Activated naive CD4-positive, alpha-beta T cell (primary cell): ENCODE results near the gene SERPINB6.
"Not testable (repeated sequence)": the region's sequence is repeated elsewhere in the genome, so short reads cannot be mapped to it uniquely, and the experiment has no call there.

Experiments used
- DNase-seq, 4 experiments: peaks; one replicate each; lab custom pipeline; 2025; lab: John Stamatoyannopoulos, UW

The SERPINB6 gene

GRCh38 chr6:2938632-2939083 lies 32.7 kb downstream of the SERPINB6 start:
- DNase-seq = no peak

DNA sequence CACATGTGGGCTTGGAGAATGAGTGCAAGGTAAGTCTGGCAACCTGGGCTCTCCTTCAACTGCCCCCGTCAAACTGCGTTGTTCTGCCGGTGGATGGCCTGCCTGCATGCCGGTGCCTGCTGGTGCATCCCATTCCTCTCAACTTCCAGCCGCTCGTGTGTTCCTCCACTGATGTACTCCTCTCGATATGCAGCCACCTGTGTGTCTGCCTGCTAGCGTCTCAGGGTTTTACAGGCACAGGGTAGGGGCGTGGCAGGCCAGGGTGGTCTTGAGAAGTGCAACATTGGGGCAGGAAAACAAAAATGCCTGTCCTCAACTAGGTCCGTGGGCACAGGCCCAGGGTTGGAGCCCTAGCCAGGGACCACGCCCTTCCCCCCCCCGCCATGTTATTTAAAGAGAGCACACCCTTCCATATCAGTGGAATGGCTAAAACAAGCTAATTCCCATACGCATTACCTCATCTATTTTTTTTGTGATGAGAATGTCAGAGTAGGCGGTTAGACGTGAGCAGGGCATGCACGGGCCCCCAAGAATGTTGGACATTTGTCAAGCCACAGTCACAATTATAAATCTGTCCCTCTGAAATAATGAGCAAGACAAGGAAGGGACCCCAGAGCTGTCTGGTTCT lies 33.2 kb downstream of the SERPINB6 start:
- no peak for DNase-seq

DNA sequence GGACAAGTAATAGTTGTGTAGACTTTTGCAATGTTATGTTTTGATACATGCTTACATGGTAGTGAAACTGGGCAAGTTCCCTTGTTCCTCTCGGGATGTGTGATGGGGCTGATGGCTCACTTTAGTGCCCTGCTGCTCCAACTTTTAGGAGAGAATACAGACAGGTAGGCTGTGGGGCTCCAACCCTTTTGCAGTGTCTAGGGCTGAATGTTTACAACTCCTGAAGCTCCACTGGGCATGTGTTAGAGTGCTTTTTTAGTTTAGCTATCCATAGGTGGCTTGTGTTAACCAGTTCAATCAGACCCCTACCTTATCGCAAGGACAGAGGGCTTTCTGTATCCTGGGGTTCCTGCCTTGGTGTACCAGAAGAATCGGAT lies 33.8 kb downstream of the SERPINB6 start:
- DNase-seq = no peak

- no peak for DNase-seq
These were observed 35.6 kb downstream of the SERPINB6 start for GRCh38 chr6:2935566-2936291.

DNA sequence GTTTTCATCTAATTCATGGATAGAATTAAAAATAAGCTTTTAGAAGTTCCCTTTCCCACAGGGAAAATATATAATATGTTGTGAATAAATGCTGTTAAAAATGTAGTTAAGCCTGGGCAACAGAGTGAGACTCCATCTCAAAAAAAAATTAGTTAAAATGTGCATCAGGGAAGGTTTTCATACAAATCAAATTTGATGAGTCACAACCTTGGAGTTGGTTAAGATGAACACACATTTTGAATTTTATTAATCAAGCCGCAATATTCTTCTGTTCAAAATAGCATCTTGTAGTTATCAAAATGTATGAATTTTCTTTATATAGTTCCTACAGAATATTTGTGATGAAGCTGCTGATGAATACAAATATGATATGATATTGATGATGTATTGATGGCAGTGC lies 37.3 kb downstream of the SERPINB6 start:
- no peak for DNase-seq

DNA sequence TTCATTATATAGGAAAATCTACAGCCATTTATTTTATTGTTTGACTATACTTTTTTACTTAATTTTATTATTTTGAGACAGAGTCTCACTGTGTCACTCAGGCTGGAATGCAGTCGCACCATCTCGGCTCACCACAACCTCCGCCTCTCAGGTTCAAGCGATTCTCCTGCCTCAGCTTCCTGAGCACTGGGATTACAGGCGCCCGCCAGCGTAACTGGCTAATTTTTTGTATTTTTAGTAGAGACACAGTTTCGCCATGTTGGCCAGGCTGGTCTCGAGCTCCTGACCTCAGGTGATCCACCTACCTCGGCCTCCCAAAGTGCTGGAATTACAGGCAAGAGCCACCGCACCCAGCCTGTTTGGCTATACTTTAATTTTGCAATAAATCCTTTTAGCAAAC lies 38.5 kb downstream of the SERPINB6 start:
- DNase-seq = not testable (repeated sequence)

- DNase-seq = peak; percentile 26 to 74 (median 68)
These were observed 39.2 kb downstream of the SERPINB6 start for GRCh38 chr6:2931970-2932748.

DNA sequence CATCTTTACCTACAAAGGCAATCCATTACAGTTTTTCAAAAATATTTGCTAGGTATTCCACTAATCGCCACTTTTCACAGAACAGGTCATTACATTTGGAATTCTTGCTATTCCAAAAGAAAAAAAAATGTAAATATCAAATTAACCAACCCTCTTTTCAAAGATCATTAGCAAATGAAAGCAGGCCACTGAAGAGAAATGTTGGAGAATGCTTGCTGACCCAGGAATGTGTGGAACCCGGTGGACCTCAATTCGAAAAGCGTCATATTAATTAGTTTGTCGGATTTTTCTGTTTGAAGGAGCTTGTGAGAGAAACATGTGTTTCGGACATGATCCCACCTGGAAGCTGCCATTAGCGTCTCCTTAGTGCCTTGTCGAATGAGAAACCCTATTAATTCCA lies 40.3 kb downstream of the SERPINB6 start:
- no peak for DNase-seq

DNA sequence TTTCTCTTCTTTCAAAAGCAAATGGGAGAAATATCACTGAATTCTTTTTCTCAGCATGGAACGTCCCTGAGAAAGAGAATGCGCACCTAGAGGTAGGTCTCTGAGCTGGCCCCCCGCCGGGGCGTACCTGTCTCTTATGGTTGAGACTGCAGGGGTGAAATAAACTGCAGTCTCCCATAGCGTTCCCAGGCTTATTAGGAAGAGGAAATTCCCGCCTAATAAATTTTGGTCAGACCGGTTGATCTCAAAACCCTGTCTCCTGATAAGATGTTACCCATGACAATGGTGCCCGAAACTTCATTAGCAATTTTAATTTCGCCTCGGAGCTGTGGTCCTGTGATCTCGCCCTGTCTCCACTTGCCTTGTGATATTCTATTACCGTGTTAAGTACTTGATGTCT lies 43.4 kb downstream of the SERPINB6 start:
- not testable (repeated sequence) for DNase-seq

DNA sequence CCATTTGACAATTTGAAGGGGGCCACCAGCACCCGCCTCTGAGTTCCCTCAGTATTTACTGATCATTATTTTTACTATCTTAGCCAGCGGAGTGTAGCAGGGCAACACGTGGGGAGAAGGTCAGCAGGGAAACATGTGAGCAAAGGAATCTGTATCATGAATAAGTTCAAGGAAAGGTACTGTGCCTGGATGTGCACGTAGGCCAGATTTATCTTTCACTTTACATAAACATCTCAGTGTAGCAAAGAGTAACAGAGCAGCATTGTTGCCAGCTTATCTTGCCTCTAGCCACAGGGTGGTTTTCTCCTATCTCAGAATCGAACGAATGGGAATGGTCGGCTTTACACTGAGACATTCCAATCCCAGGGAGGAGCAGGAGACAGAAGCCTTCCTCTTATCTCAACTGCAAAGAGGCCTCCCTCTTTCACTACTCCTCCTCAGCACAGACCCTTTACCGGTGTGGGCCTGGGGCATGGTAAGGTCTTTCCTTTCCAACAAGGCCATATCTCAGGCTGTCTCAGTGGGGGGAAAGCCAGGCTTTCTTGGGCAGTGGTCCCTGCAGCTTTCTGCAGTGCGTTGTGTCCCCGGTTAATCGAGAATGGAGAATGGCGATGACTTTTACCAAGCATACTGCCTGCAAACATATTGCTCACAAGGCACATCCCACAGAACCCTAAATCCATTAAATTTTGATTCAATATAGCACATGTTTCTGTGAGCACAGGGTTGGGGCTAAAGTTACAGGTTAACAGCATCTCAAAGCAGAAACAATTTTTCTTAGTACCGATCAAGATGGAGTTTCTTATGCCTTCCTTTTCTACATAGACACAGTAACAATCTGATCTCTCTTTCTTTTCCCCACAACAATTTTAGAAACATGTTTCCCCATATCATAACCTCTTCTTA lies 45.3 kb downstream of the SERPINB6 start:
- not testable (repeated sequence) for DNase-seq

DNA sequence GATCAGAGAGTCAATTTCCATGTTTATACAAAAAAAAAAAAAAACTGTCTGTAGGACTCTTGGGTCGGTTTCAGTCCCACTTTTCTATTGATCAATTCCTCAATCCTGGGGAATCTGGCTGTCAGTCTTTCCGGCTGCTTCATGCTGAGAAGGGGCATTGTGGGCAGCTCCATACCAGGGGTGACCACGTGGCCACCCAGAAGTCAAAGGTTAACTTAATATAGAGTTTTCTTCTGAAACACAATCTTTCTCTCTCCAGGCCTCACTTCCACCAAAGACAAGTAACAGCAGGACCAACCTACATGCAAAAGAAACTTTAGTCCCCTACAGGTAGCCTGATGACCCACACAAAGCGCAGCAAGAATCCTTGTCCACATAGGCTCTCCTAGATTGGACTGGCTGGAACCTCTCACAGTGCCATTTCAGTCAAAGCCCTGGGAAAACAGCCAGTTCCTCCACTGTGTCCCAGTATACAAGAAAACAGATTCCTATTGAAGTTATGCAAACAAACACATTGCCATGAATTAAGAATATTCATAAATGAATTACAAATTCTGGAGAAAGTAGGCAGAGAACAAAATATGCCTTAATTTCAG lies 49.7 kb downstream of the SERPINB6 start:
- DNase-seq = no peak

GRCh38 chr6:2920671-2921112 lies 50.7 kb downstream of the SERPINB6 start:
- no peak for DNase-seq

GRCh38 chr6:2919886-2920285 lies 51.5 kb downstream of the SERPINB6 start:
- no peak for DNase-seq

- no peak for DNase-seq
These were observed 52.0 kb downstream of the SERPINB6 start for GRCh38 chr6:2919401-2919800.

DNA sequence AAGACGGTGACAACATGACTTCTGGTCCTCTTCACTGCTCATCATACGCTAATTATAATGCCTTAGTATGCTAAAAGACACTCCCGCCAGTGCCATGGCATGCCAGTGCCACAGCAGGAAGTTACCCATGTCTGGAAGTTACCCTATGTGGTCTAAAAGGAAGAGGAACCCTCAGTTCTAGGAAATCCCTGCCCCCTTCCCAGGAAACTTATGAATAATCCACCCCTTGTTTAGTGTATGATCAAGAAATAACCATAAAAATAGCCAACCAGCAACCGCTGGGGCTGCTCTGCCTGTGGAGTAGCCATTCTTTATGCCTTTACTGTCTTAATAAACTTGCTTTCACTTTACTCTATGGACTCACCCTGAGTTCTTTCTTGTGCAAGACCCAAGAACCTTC lies 52.4 kb downstream of the SERPINB6 start:
- DNase-seq = no peak

GRCh38 chr6:2917801-2918445 lies 53.4 kb downstream of the SERPINB6 start:
- DNase-seq = no peak

DNA sequence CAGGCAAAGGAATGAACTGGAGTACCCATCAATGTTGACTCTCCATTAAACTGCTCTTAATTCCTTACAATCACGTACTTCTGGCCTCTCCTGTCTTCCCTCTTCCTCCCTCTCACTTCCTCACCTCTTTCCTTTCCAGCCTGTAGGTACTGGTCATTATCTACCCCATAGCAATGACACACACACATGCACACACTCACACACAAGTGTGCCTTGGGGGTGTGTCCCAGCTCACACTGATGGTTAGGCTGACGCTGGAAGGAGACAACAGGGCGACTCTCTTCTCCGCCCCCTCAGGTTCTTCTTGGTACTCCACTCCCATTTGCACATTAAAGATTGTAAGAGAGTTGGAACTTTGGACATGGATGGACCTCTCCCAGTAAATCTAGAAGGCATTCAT lies 54.3 kb downstream of the SERPINB6 start:
- no peak for DNase-seq

DNA sequence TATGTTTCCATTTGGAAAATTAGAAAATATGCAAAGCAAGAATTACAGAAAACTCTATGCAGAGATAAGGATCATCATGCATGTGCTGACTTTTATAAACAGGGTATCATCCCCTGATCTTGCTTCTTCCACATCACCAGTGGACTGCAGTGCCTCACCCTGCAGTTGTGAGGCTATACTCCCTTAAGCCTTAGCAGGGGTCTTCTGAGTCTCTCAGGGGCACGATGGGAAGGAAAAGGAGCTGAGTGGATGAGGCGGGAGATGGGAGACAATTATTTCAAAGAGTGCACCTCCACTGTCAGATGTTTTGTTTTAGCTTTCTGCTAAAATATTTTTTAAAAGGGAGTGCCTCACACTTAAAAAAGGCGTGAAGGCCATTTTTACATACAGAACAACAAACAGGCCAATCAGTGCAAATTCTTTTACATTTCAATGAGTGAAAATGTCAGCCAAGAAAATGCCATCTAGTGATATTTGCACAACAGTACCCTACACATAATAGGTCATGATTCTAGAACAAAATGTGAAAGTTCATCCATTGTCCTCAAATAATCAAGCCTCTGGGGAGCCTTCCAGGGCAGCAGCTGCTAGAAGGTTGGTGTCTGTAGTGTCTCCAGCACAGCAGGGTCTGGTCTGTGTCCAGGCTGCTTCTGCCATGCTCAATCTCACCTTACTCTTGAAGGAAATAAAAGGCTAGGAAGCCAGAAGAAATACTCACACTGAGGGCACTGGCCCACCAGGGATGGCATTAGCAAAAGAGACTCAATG lies 55.0 kb downstream of the SERPINB6 start:
- DNase-seq = no peak

- no peak for DNase-seq
These were observed 56.2 kb downstream of the SERPINB6 start for GRCh38 chr6:2915150-2915549.

GRCh38 chr6:2914318-2914660 lies 57.1 kb downstream of the SERPINB6 start:
- no peak for DNase-seq
